Measurements from ENCODE around the gene PCBP2. TPM values are rescaled to one million over a fixed set of nuclear protein-coding genes. Genes with fewer than 3 reads are reported as not detected.
A peak's percentile ranks its signal among the peaks of the same experiment; 100 is the strongest.

Gene PCBP2
- total RNA-seq, 2 donors from 2014 or later = 1,155 to 1,265 TPM

DNA sequence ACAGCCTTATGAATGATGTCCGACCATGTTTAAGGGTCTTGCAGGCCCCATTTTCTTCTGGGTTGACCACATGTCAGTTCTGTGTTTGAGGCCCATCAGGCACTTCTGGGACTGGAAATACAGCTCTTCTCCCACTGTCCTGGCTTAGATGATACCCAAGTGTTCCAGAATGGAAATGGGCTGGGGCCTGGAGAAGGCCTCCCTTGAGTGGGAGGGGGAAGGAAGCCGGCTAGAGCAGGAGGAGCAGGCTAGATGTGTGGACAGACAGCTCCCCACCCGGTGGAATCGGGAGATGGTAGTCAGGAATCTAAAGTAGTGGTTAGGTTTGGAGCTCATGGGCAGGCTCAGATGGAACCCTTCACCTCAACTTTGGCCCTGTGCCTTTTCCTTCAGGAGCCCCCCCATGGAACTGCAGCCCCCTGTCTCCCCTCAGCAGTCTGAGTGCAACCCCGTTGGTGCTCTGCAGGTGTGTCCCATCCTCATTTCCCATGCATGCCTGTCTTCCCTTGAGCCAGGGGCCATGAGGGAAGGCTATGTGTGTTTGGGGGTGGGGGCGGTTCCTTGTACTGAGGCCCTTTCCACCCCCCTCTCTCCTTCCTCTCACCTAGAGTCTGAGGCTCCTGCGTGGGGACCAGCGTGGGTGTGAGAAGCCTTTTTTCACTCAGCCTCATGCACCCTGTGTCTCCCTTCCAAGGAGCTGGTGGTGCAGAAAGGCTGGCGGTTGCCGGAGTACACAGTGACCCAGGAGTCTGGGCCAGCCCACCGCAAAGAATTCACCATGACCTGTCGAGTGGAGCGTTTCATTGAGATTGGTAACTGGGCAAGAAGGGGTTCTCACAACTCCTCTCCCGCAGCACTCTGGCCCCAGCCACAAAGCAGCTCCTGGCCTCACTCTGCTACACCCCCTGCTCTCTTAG is 52.4 kb downstream of the PCBP2 start:
- ATAC-seq (replicated peaks in 1 of 2) (no peak), DNase-seq (no peak)
- Mint-ChIP-seq H3K4me3 (no peak overlapping the region), H3K4me1 (ENCODE audit: low read depth) (peaks cover 36% of the 10 kb centered on the region), H3K27ac (peak overlapping the region; percentile 25), H3K36me3 (ENCODE audit: insufficient read depth in 2 of 2) (peaks cover 0 to 2% of the 10 kb centered on the region in 2 donors), H3K27me3 (ENCODE audit: low read depth) (no peaks in the 10 kb centered on the region), H3K9me3 (no peaks in the 10 kb centered on the region)

- ATAC-seq (replicated peaks in 1 of 2) (no peak), DNase-seq (no peak)
- no peaks in the 10 kb centered on the region for H3K27me3 Mint-ChIP-seq (ENCODE audit: low read depth)
- H3K4me1 Mint-ChIP-seq (ENCODE audit: low read depth) = peaks cover 32% of the 10 kb centered on the region
- no peaks in the 10 kb centered on the region for H3K36me3 Mint-ChIP-seq (ENCODE audit: insufficient read depth in 2 of 2)
- H3K27ac Mint-ChIP-seq = peak overlapping the region; percentile 25
- H3K9me3 Mint-ChIP-seq = no peaks in the 10 kb centered on the region
- no peak overlapping the region for H3K4me3 Mint-ChIP-seq
Measured at GRCh38 chr12:53505086-53505485, 53.2 kb downstream of the PCBP2 start.

- H3K36me3 Mint-ChIP-seq (ENCODE audit: insufficient read depth in 2 of 2) = no peaks in the 10 kb centered on the region
- no peak overlapping the region for H3K27ac Mint-ChIP-seq
- no peak overlapping the region for H3K4me3 Mint-ChIP-seq
- no peaks in the 10 kb centered on the region for H3K27me3 Mint-ChIP-seq (ENCODE audit: low read depth)
- peaks cover 29% of the 10 kb centered on the region for H3K4me1 Mint-ChIP-seq (ENCODE audit: low read depth)
- H3K9me3 Mint-ChIP-seq = no peaks in the 10 kb centered on the region
- DNase-seq (no peak), ATAC-seq (replicated peaks in 1 of 2) (no peak)
Measured at GRCh38 chr12:53505555-53506449, 53.9 kb downstream of the PCBP2 start.

GRCh38 chr12:53506450-53506785 is 54.5 kb downstream of the PCBP2 start:
- Mint-ChIP-seq H3K4me1 (ENCODE audit: low read depth) (peaks cover 29% of the 10 kb centered on the region), H3K27ac (no peak overlapping the region), H3K27me3 (ENCODE audit: low read depth) (no peaks in the 10 kb centered on the region), H3K4me3 (no peak overlapping the region), H3K36me3 (ENCODE audit: insufficient read depth in 2 of 2) (peaks cover 0 to under 1% of the 10 kb centered on the region in 2 donors), H3K9me3 (no peaks in the 10 kb centered on the region)
- ATAC-seq (replicated peaks in 1 of 2) (no peak), DNase-seq (no peak)

GRCh38 chr12:53506881-53507602 is 55.1 kb downstream of the PCBP2 start, which contains the start of gene NPFF:
Gene NPFF (minus strand): TSS chr12:53507484. CDS start chr12:53507474, 10 bp downstream.
- ATAC-seq (replicated peaks in 1 of 2) (no peak), DNase-seq (no peak)
- H3K36me3 Mint-ChIP-seq (ENCODE audit: insufficient read depth in 2 of 2) = peaks cover 0 to 3% of the 10 kb centered on the region in 2 donors
- no peak within 1 kb of the TSS for H3K27ac Mint-ChIP-seq
- no peaks in the 10 kb centered on the region for H3K9me3 Mint-ChIP-seq
- H3K4me1 Mint-ChIP-seq (ENCODE audit: low read depth) = peaks cover 24% of the 10 kb centered on the region
- H3K4me3 Mint-ChIP-seq = no peak within 1 kb of the TSS
- H3K27me3 Mint-ChIP-seq (ENCODE audit: low read depth) = no peaks in the 10 kb centered on the region

- no peak overlapping the region for H3K27ac Mint-ChIP-seq
- no peaks in the 10 kb centered on the region for H3K27me3 Mint-ChIP-seq (ENCODE audit: low read depth)
- H3K4me3 Mint-ChIP-seq = no peak overlapping the region
- no peaks in the 10 kb centered on the region for H3K9me3 Mint-ChIP-seq
- ATAC-seq (replicated peaks in 1 of 2) (no peak), DNase-seq (no peak)
- H3K4me1 Mint-ChIP-seq (ENCODE audit: low read depth) = peaks cover 19% of the 10 kb centered on the region
- peaks cover 0 to 3% of the 10 kb centered on the region in 2 donors for H3K36me3 Mint-ChIP-seq (ENCODE audit: insufficient read depth in 2 of 2)
Measured at GRCh38 chr12:53507603-53507885, 55.6 kb downstream of the PCBP2 start.

GRCh38 chr12:53508534-53509170 is 56.8 kb downstream of the PCBP2 start:
- Mint-ChIP-seq H3K9me3 (no peaks in the 10 kb centered on the region), H3K4me1 (ENCODE audit: low read depth) (peaks cover 20% of the 10 kb centered on the region), H3K4me3 (no peak overlapping the region), H3K27ac (peak overlapping the region; percentile 11), H3K36me3 (ENCODE audit: insufficient read depth in 2 of 2) (peaks cover 0 to 3% of the 10 kb centered on the region in 2 donors), H3K27me3 (ENCODE audit: low read depth) (no peaks in the 10 kb centered on the region)
- ATAC-seq (replicated peaks in 1 of 2) (peak; percentile 91 to 95), DNase-seq (peak; percentile 86 to 89)

- Mint-ChIP-seq H3K27ac (no peak overlapping the region), H3K9me3 (no peaks in the 10 kb centered on the region), H3K4me1 (ENCODE audit: low read depth) (peaks cover 12% of the 10 kb centered on the region), H3K27me3 (ENCODE audit: low read depth) (no peaks in the 10 kb centered on the region), H3K4me3 (no peak overlapping the region), H3K36me3 (ENCODE audit: insufficient read depth in 2 of 2) (peaks cover 0 to 6% of the 10 kb centered on the region in 2 donors)
- DNase-seq (no peak), ATAC-seq (replicated peaks in 1 of 2) (no peak)
Measured at GRCh38 chr12:53510181-53510812, 58.4 kb downstream of the PCBP2 start.

- no peak overlapping the region for H3K4me3 Mint-ChIP-seq
- H3K36me3 Mint-ChIP-seq (ENCODE audit: insufficient read depth in 2 of 2) = peaks cover 3 to 10% of the 10 kb centered on the region in 2 donors
- DNase-seq (no peak), ATAC-seq (replicated peaks in 1 of 2) (no peak)
- no peaks in the 10 kb centered on the region for H3K9me3 Mint-ChIP-seq
- no peaks in the 10 kb centered on the region for H3K27me3 Mint-ChIP-seq (ENCODE audit: low read depth)
- H3K27ac Mint-ChIP-seq = no peak overlapping the region
- peaks cover 6% of the 10 kb centered on the region for H3K4me1 Mint-ChIP-seq (ENCODE audit: low read depth)
Measured at GRCh38 chr12:53513712-53514410, 62.0 kb downstream of the PCBP2 start.

- ATAC-seq (replicated peaks in 1 of 2) (no peak), DNase-seq (no peak)
- H3K27me3 Mint-ChIP-seq (ENCODE audit: low read depth) = no peaks in the 10 kb centered on the region
- H3K9me3 Mint-ChIP-seq = no peaks in the 10 kb centered on the region
- no peak overlapping the region for H3K4me3 Mint-ChIP-seq
- H3K27ac Mint-ChIP-seq = peak overlapping the region; percentile 8
- peaks cover 4% of the 10 kb centered on the region for H3K4me1 Mint-ChIP-seq (ENCODE audit: low read depth)
- peaks cover 3 to 10% of the 10 kb centered on the region in 2 donors for H3K36me3 Mint-ChIP-seq (ENCODE audit: insufficient read depth in 2 of 2)
Measured at GRCh38 chr12:53514628-53515290, 62.9 kb downstream of the PCBP2 start.

DNA sequence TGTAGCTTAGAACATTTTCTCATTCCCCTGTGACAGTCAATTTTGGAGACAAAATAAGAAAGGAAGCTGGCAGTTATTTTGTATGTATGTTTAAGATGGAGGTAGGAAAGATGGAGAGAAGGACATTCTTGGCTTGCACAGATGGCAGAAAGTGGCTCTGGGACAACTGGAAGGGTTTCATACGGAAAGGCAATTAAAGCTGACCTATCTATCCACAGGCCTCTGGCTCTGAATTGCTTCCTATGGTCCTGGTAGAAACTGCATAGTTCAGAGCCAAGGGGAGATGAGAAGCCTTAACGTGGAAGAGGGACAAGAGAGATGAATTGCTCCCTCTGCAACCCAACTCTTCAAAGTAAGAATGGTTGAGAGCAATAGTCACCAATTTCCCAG is 63.4 kb downstream of the PCBP2 start:
- no peak for DNase-seq
- H3K4me1 Mint-ChIP-seq (ENCODE audit: low read depth) = peaks cover 4% of the 10 kb centered on the region
- peaks cover 6 to 10% of the 10 kb centered on the region in 2 donors for H3K36me3 Mint-ChIP-seq (ENCODE audit: insufficient read depth in 2 of 2)
- no peaks in the 10 kb centered on the region for H3K27me3 Mint-ChIP-seq (ENCODE audit: low read depth)
- no peak overlapping the region for H3K27ac Mint-ChIP-seq
- no peak overlapping the region for H3K4me3 Mint-ChIP-seq
- no peak for ATAC-seq (replicated peaks in 1 of 2)
- no peaks in the 10 kb centered on the region for H3K9me3 Mint-ChIP-seq

Data from activated T-cell treated with anti-CD3 and anti-CD28 coated beads, Interleukin-2, amount 50 U/mL, for 72 hours (primary cell).